DOHH2 (cell line): ENCODE results near the gene TRMT1.

ENCODE experiments used
- H3F3A ChIP-seq: fragments of 200-600 bp; sonication (generic), shearing (Covaris generic); 2 replicates; pipeline ENCODE4 v1.6.0; 2016; ENCODE audit warnings: antibody characterized with exemption, mild to moderate bottlenecking; ENCODE audit not compliant: control insufficient read depth, insufficient read depth
- H3K27ac ChIP-seq: fragments of 200-600 bp; sonication (generic); 2 replicates; pipeline ENCODE4 v1.5.1; 2014; ENCODE audit warnings: low read depth, mild to moderate bottlenecking, low read length, moderate library complexity
- H3K27me3 ChIP-seq: fragments of 200-600 bp; sonication (generic); 2 replicates; pipeline ENCODE4 v1.6.1; 2014; ENCODE audit warnings: mild to moderate bottlenecking, low read length, mixed read lengths; ENCODE audit not compliant: control insufficient read depth
- H3K36me3 ChIP-seq: fragments of 200-600 bp; sonication (generic); 2 replicates; pipeline ENCODE4 v1.6.1; 2014; ENCODE audit warnings: mild to moderate bottlenecking, low read length, moderate library complexity, mixed read lengths; ENCODE audit not compliant: control insufficient read depth
- H3K4me1 ChIP-seq: fragments of 200-600 bp; sonication (generic); 2 replicates; pipeline ENCODE4 v1.6.1; 2014; ENCODE audit warnings: mild to moderate bottlenecking, low read length, mixed read lengths; ENCODE audit not compliant: control insufficient read depth
- H3K4me2 ChIP-seq: fragments of 200-600 bp; sonication (generic); 2 replicates; pipeline ENCODE4 v1.6.0; 2014; ENCODE audit warnings: mild to moderate bottlenecking, low read length, moderate library complexity
- H3K4me3 ChIP-seq: fragments of 200-600 bp; sonication (generic); 2 replicates; pipeline ENCODE4 v1.5.1; 2014; ENCODE audit warnings: mild to moderate bottlenecking, low read length, mixed read lengths
- H3K79me2 ChIP-seq: fragments of 200-600 bp; sonication (generic); 2 replicates; pipeline ENCODE4 v1.6.1; 2014; ENCODE audit warnings: mild to moderate bottlenecking, low read length, mixed read lengths; ENCODE audit not compliant: control insufficient read depth
- H3K9me2 ChIP-seq: fragments of 200-600 bp; sonication (generic); replicated peaks from 2 replicates; pipeline ENCODE4 v1.6.1; 2014; ENCODE audit warnings: mild to moderate bottlenecking, low read length, mixed read lengths; ENCODE audit not compliant: control insufficient read depth
- H3K9me3 ChIP-seq: fragments of 200-600 bp; sonication (generic); 2 replicates; pipeline ENCODE4 v1.6.1; 2014; ENCODE audit warnings: antibody characterized with exemption, low read length, mixed read lengths; ENCODE audit not compliant: control insufficient read depth, insufficient read depth
- H4K20me1 ChIP-seq: fragments of 200-600 bp; sonication (generic); 2 replicates; pipeline ENCODE4 v1.6.0; 2014; ENCODE audit warnings: low read depth, mild to moderate bottlenecking, antibody characterized with exemption, low read length, moderate library complexity; ENCODE audit not compliant: control insufficient read depth, insufficient read depth
- EZH2phosphoT487 ChIP-seq: fragments of 200-600 bp; sonication (generic); IDR thresholded peaks from 2 replicates; pipeline ENCODE4 v1.6.1; 2017; ENCODE audit warnings: borderline replicate concordance, mild to moderate bottlenecking, antibody characterized with exemption, low read length, moderate library complexity, mixed read lengths
- TF ChIP-seq, protein P1 (sequence below): fragments of 200-600 bp; sonication (generic); IDR thresholded peaks from one replicate; pipeline ENCODE4 v1.5.1; 2014; ENCODE audit warnings: antibody characterized with exemption, mild to moderate bottlenecking, low read depth, low read length; ENCODE audit not compliant: poor library complexity, severe bottlenecking

TRMT1 gene

DNA sequence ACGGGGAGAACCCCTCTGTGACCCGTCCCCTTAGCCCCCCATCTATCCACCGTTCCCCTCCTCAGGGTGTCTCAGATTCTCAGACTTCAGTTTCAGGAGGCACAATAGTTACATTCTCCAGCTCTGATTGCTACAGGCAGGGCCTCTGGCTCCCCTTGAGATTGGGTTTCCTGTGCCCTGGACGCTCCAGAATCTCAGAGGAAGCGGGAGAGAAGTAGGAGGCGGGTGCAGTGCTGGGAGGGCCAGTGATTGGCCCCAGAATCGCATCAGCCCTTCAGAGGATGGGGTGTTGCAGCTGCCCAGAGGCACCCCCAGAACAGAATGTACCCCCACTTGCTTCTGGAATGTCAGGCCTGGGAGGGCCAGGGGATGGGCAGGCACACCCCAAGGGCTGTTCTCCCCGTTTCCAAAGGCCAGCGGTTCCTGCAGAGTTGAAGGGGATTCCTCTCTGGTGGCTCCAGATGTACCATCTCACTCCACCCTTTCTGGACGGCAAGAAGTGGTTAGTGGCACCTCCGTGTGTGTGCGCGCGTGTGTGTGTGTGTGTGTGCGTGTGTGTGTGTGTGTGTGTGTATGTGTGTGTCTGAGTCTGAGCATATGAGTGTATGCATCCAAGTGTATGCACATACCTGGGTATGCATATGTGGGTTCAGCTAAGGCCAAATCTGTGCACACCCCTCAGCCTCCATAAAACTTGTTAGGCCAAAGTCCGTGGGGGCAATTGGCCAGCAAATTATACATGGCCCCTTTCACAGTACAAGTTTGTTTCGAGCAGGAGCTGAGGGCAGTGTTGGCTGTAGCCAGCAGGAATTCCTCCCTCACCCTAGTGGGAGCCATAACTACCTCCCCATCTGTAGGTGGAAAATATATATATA is 49.4 kb downstream of the TRMT1 start:
- Histone ChIP-seq H3K4me1 (no peaks in the 10 kb centered on the region), H3K79me2 (no peaks in the 10 kb centered on the region), H3K4me3 (no peak overlapping the region), H3K27me3 (peaks cover 37% of the 10 kb centered on the region), H3K9me3 (no peaks in the 10 kb centered on the region), H3K27ac (no peak overlapping the region), H3K36me3 (no peaks in the 10 kb centered on the region), H4K20me1 (no peaks in the 10 kb centered on the region), H3F3A (no peaks in the 10 kb centered on the region), H3K4me2 (no peak overlapping the region), H3K9me2 (no peaks in the 10 kb centered on the region)
- TF ChIP-seq, protein P1, sequence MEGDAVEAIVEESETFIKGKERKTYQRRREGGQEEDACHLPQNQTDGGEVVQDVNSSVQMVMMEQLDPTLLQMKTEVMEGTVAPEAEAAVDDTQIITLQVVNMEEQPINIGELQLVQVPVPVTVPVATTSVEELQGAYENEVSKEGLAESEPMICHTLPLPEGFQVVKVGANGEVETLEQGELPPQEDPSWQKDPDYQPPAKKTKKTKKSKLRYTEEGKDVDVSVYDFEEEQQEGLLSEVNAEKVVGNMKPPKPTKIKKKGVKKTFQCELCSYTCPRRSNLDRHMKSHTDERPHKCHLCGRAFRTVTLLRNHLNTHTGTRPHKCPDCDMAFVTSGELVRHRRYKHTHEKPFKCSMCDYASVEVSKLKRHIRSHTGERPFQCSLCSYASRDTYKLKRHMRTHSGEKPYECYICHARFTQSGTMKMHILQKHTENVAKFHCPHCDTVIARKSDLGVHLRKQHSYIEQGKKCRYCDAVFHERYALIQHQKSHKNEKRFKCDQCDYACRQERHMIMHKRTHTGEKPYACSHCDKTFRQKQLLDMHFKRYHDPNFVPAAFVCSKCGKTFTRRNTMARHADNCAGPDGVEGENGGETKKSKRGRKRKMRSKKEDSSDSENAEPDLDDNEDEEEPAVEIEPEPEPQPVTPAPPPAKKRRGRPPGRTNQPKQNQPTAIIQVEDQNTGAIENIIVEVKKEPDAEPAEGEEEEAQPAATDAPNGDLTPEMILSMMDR: no peak
- no peak for TF ChIP-seq EZH2phosphoT487

DNA sequence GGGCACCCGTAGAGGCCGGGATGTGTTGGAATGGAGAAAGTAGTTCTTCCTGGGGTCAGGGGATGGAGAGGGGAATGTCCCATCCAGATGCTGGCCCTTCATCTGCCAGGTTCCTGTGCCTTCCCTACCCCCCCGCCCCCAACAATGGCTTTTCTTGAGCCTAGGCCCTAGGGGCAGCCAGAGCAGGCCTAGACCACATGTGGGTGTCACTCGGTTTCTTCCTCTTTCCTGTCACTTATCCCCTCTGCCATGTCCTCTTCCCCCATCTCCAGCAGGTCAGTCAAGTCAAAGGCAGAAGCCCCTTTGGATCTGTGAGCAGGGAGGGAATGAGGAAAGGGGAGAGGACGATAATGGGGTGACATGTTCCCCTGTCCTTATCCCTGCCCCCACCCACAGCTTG is 50.3 kb downstream of the TRMT1 start:
- no peak for TF ChIP-seq EZH2phosphoT487
- Histone ChIP-seq H3K36me3 (no peaks in the 10 kb centered on the region), H3K4me1 (peaks cover 3% of the 10 kb centered on the region), H3F3A (no peaks in the 10 kb centered on the region), H3K27ac (no peak overlapping the region), H4K20me1 (no peaks in the 10 kb centered on the region), H3K9me3 (no peaks in the 10 kb centered on the region), H3K4me3 (no peak overlapping the region), H3K79me2 (no peaks in the 10 kb centered on the region), H3K4me2 (no peak overlapping the region), H3K27me3 (peaks cover 41% of the 10 kb centered on the region), H3K9me2 (no peaks in the 10 kb centered on the region)

DNA sequence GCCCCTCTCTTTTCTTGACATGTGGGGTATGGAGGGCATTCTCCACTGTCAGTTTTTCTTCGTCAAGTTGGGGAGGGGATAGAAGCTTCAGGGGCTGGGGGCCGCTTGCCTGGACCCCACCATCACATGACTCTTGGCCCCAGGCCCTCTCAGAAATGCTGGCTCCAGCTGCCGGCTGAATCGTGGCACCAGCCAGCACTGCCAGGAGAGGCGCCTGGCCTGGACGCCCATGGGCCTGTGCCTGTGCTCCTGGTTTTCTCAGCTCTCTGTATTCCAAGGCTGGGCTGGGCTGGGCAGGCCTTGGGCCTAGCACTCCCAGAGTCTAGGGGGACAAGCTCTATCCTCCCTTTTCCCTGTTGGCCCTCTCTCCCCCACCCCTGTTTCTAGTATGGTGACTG is 52.4 kb downstream of the TRMT1 start:
- TF ChIP-seq, protein P1: no peak
- TF ChIP-seq EZH2phosphoT487: no peak
- Histone ChIP-seq H3K4me1 (peaks cover 6% of the 10 kb centered on the region), H3K27me3 (peaks cover 44% of the 10 kb centered on the region), H3K4me3 (no peak overlapping the region), H3K4me2 (no peak overlapping the region), H3K9me2 (no peaks in the 10 kb centered on the region), H3K79me2 (no peaks in the 10 kb centered on the region), H3F3A (no peaks in the 10 kb centered on the region), H3K36me3 (no peaks in the 10 kb centered on the region), H3K27ac (no peak overlapping the region), H3K9me3 (no peaks in the 10 kb centered on the region), H4K20me1 (no peaks in the 10 kb centered on the region)

DNA sequence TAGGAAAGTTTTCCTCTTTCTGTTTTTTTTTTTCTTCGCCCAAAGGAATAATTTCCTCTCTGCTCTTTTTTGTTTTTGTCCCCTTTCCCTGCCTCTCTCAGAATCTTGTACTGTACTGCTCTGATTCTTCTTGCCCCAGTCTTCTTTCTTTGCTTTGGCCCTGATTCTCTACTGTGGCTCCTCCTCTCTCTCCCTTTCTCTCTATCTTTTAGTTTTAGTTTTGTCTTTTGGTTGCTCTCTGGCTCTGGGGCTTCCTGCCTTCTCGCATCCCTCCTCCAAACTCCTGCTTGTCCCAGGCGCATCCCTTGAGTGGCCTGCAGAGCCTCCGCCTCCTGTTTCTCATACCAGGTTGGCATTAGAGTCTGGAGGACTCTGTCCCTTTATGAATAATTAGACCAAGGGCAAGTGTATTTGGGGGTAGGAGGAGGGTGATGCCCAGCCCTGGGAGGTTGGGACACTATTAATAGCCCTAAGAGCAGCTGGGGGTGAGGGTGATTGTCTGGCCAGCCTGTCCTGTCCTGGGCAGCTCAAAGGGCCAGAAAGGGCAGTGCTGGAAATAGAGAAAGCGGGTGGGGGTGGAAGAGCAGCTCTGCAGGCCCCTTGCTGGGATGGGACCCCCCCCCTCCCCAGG is 53.0 kb downstream of the TRMT1 start:
- H3K36me3 ChIP-seq: no peaks in the 10 kb centered on the region
- H3K27me3 ChIP-seq: peaks cover 42% of the 10 kb centered on the region
- H3K9me2 ChIP-seq: no peaks in the 10 kb centered on the region
- no peak overlapping the region for H3K27ac ChIP-seq
- no peaks in the 10 kb centered on the region for H4K20me1 ChIP-seq
- no peak for TF ChIP-seq EZH2phosphoT487
- TF ChIP-seq, protein P1: no peak
- no peaks in the 10 kb centered on the region for H3K79me2 ChIP-seq
- H3K4me1 ChIP-seq: peaks cover 6% of the 10 kb centered on the region
- no peak overlapping the region for H3K4me3 ChIP-seq
- no peaks in the 10 kb centered on the region for H3K9me3 ChIP-seq
- H3K4me2 ChIP-seq: no peak overlapping the region
- H3F3A ChIP-seq: no peaks in the 10 kb centered on the region
